PFSK-1 (cell line): ENCODE results near the gene TOR1A.

Experiments
- FOXP2 ChIP-seq: optimal IDR thresholded peaks from 2 replicates; pipeline ENCODE3; 2011; ENCODE audit warnings: borderline replicate concordance, control low read depth, inconsistent platforms; ENCODE audit not compliant: insufficient read depth; ENCODE audit errors: extremely low read length, extremely low read depth
- POLR2AphosphoS5 ChIP-seq: IDR thresholded peaks from 2 replicates; pipeline ENCODE4 v1.6.1; 2012; ENCODE audit warnings: low read depth, mild to moderate bottlenecking, control low read depth, low read length, moderate library complexity
- SIN3A ChIP-seq: IDR thresholded peaks from 2 replicates; pipeline ENCODE4 v1.6.1; 2012; ENCODE audit warnings: mild to moderate bottlenecking, low read length, moderate library complexity, borderline replicate concordance; ENCODE audit not compliant: insufficient read depth
- TAF1 ChIP-seq: IDR thresholded peaks from 2 replicates; pipeline ENCODE4 v1.6.1; 2012; ENCODE audit warnings: low read length, control low read depth, borderline replicate concordance; ENCODE audit not compliant: insufficient read depth
- TF ChIP-seq, protein P1 (sequence below), 2 experiments: IDR thresholded peaks; 2 replicates each; pipeline versions ENCODE4 v1.6.1 to v1.8.0; 2011 to 2012; ENCODE audit warnings: low read depth in 2 of 2, low read length in 2 of 2, control low read depth in 1 of 2, inconsistent platforms in 1 of 2, mild to moderate bottlenecking in 1 of 2, moderate library complexity in 1 of 2; ENCODE audit not compliant: insufficient read depth in 1 of 2

DNA sequence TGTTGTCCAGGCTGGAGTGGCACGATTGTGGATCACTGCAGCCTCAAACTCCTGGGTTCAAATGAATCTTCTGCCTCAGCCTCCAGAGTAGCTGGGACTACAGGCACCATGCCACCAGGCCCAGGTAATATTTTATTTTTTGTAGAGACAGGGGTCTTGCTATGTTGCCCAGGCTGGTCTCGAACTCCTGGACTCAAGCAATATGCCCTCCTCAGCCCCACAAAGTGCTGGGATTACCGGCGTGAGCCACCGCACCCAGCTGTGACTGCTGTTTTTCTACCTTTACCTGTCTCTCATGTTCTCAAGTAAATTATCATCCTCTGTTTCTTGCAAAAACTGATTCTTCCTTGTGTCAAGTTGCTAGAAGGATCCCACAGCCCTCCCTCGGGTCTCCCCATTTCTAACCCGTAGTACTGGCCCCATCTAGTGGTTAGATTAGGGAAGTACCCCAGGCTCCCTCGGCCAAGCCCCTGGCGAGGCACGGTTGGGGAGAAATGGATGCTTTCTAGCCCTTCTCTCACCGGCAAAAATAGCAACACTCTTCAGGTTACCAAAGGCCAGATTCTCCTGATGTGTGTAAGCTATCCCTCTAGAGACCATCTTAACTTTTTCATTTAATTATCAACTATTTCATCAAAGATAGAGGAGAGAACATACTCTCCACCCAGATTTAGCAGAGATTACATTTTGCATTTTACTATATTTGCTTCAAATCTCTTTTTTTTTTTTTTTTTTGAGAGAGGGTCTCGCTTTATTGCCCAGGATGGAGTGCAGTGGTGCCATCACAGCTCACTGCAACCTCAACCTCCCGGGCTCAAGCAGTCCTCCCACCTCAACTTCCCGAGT is 40.2 kb downstream of the TOR1A start:
- no peak for TF ChIP-seq POLR2AphosphoS5
- TF ChIP-seq, protein P1, sequence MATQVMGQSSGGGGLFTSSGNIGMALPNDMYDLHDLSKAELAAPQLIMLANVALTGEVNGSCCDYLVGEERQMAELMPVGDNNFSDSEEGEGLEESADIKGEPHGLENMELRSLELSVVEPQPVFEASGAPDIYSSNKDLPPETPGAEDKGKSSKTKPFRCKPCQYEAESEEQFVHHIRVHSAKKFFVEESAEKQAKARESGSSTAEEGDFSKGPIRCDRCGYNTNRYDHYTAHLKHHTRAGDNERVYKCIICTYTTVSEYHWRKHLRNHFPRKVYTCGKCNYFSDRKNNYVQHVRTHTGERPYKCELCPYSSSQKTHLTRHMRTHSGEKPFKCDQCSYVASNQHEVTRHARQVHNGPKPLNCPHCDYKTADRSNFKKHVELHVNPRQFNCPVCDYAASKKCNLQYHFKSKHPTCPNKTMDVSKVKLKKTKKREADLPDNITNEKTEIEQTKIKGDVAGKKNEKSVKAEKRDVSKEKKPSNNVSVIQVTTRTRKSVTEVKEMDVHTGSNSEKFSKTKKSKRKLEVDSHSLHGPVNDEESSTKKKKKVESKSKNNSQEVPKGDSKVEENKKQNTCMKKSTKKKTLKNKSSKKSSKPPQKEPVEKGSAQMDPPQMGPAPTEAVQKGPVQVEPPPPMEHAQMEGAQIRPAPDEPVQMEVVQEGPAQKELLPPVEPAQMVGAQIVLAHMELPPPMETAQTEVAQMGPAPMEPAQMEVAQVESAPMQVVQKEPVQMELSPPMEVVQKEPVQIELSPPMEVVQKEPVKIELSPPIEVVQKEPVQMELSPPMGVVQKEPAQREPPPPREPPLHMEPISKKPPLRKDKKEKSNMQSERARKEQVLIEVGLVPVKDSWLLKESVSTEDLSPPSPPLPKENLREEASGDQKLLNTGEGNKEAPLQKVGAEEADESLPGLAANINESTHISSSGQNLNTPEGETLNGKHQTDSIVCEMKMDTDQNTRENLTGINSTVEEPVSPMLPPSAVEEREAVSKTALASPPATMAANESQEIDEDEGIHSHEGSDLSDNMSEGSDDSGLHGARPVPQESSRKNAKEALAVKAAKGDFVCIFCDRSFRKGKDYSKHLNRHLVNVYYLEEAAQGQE (IDR thresholded peaks at IDR 0.05; ENCODE audit: insufficient read depth in 1 of 2, low read depth in 2 of 2, low read length in 2 of 2): no peak
- TF ChIP-seq TAF1: no peak
- no peak for TF ChIP-seq SIN3A
- TF ChIP-seq FOXP2: no peak
